ENCODE measurements around the gene PLD1.

The PLD1 gene

GRCh38 chr3:171744158-171744741 lies 66.0 kb downstream of the PLD1 start:
- no peak for DNase-seq

- DNase-seq, result no peak
These were observed 66.7 kb downstream of the PLD1 start for GRCh38 chr3:171743327-171744157.

- no peak for DNase-seq
These were observed 68.9 kb downstream of the PLD1 start for GRCh38 chr3:171741377-171741776.

GRCh38 chr3:171736556-171736955 lies 73.7 kb downstream of the PLD1 start:
- DNase-seq, result no peak

GRCh38 chr3:171733561-171733960 lies 76.7 kb downstream of the PLD1 start:
- DNase-seq, result no peak

- DNase-seq, result no peak
These were observed 77.5 kb downstream of the PLD1 start for GRCh38 chr3:171732756-171733155.

GRCh38 chr3:171731691-171732090 lies 78.6 kb downstream of the PLD1 start:
- DNase-seq, result no peak

GRCh38 chr3:171729452-171730334 lies 80.6 kb downstream of the PLD1 start:
- DNase-seq, result no peak

GRCh38 chr3:171727288-171727687 lies 83.0 kb downstream of the PLD1 start:
- DNase-seq, result no peak

- DNase-seq, result no peak
These were observed 91.6 kb downstream of the PLD1 start for GRCh38 chr3:171718493-171719185.

GRCh38 chr3:171715155-171715554 lies 95.1 kb downstream of the PLD1 start:
- no peak for DNase-seq

- DNase-seq, result no peak
These were observed 97.9 kb downstream of the PLD1 start for GRCh38 chr3:171712171-171712938.

GRCh38 chr3:171711461-171712170 lies 98.7 kb downstream of the PLD1 start:
- no peak for DNase-seq

- DNase-seq, result no peak
These were observed 99.9 kb downstream of the PLD1 start for GRCh38 chr3:171710359-171710758.

- DNase-seq, result no peak
These were observed 105.5 kb downstream of the PLD1 start for GRCh38 chr3:171704814-171705213.

- DNase-seq, result peak; percentile 9
These were observed 106.3 kb downstream of the PLD1 start for GRCh38 chr3:171704002-171704401.

- no peak for DNase-seq
These were observed 107.1 kb downstream of the PLD1 start for GRCh38 chr3:171703144-171703543.

- DNase-seq, result no peak
These were observed 109.6 kb downstream of the PLD1 start for GRCh38 chr3:171700653-171701052.

GRCh38 chr3:171700157-171700556 lies 110.1 kb downstream of the PLD1 start:
- DNase-seq, result no peak

- DNase-seq, result no peak
These were observed 110.7 kb downstream of the PLD1 start for GRCh38 chr3:171699601-171700000.

- DNase-seq, result no peak
These were observed 113.5 kb downstream of the PLD1 start for GRCh38 chr3:171696805-171697204.
